Stimulated activated naive CD8-positive, alpha-beta T cell treated with anti-CD3 and anti-CD28 coated beads, Interleukin-15, amount 100 ng/mL, for 72 hours (primary cell): Measurements from ENCODE around the gene LEMD2.
A peak's percentile ranks its signal among the peaks of the same experiment; 100 is the strongest.

ENCODE experiments used
- ATAC-seq: fragments of 150-1000 bp; cut with Tn5 transposase; 2 replicates; pipeline ENCODE4 v1.10.0; 2021; ENCODE audit warnings: mild to moderate bottlenecking, moderate library complexity
- DNase-seq, 2 donors: peaks; one replicate each; pipeline ENCODE4 v3.0.0; 2021 to 2022
- H3K27ac Mint-ChIP-seq, 2 donors: one replicate each; pipeline ENCODE4 v1.8.0; 2022; ENCODE audit warnings: mild to moderate bottlenecking in 2 of 2, mixed read lengths in 2 of 2, moderate library complexity in 2 of 2
- H3K27me3 Mint-ChIP-seq: one replicate; pipeline ENCODE4 v1.8.0; 2022; ENCODE audit warnings: mixed read lengths
- H3K4me1 Mint-ChIP-seq: one replicate; pipeline ENCODE4 v1.8.0; 2022; ENCODE audit warnings: mild to moderate bottlenecking, mixed read lengths
- H3K4me3 Mint-ChIP-seq, 2 donors: one replicate each; pipeline ENCODE4 v1.8.0; 2022; ENCODE audit warnings: mild to moderate bottlenecking in 2 of 2, mixed read lengths in 2 of 2, moderate library complexity in 1 of 2
- H3K9me3 Mint-ChIP-seq, 2 donors: one replicate each; pipeline ENCODE4 v1.8.0; 2022; ENCODE audit warnings: mixed read lengths in 2 of 2

LEMD2 gene

DNA sequence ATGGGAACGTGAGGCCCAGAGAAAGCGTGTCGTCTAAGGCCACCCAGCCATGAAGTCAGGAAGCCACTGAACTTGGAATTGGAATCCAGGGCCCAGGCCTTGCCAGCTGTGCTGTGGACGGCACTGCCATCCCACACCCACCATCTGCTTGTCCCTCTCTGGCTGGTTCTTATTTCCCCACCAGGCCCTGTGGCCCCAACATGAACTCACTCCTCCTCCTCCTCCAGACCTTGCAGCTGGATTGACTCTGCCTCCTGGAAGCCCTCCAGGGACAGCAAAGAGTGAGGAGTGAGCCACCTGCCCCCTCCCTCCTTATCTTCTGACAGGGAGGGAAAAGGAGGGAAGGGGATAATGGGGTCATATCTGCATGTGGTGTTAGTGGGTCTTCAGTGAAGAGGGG is 26.2 kb downstream of the LEMD2 start:
- ATAC-seq (no peak), DNase-seq (no peak)
- Mint-ChIP-seq H3K4me1 (peaks cover 12% of the 10 kb centered on the region), H3K4me3 (no peak overlapping the region), H3K9me3 (no peaks in the 10 kb centered on the region), H3K27me3 (peaks cover 30% of the 10 kb centered on the region), H3K27ac (no peak overlapping the region)

GRCh38 chr6:33761922-33762629 is 26.9 kb downstream of the LEMD2 start:
- no peak overlapping the region for H3K4me3 Mint-ChIP-seq
- peaks cover 24% of the 10 kb centered on the region for H3K27me3 Mint-ChIP-seq
- H3K4me1 Mint-ChIP-seq, result peaks cover 12% of the 10 kb centered on the region
- no peak overlapping the region for H3K27ac Mint-ChIP-seq
- H3K9me3 Mint-ChIP-seq, result no peaks in the 10 kb centered on the region
- ATAC-seq (peak; percentile 80), DNase-seq (peak; percentile 33 to 50)

- Mint-ChIP-seq H3K4me1 (peaks cover 12% of the 10 kb centered on the region), H3K9me3 (no peaks in the 10 kb centered on the region), H3K4me3 (no peak overlapping the region), H3K27ac (no peak overlapping the region), H3K27me3 (peaks cover 21% of the 10 kb centered on the region)
- DNase-seq (no peak), ATAC-seq (no peak)
Measured at GRCh38 chr6:33761581-33761921, 27.4 kb downstream of the LEMD2 start.

- ATAC-seq (no peak), DNase-seq (no peak)
- H3K4me1 Mint-ChIP-seq, result peaks cover 12% of the 10 kb centered on the region
- peaks cover 8% of the 10 kb centered on the region for H3K27me3 Mint-ChIP-seq
- H3K9me3 Mint-ChIP-seq, result no peaks in the 10 kb centered on the region
- no peak overlapping the region for H3K4me3 Mint-ChIP-seq
- H3K27ac Mint-ChIP-seq, result peak overlapping the region in 1 of 2 donors; percentile 60
Measured at GRCh38 chr6:33759887-33760629, 28.9 kb downstream of the LEMD2 start.

- peaks cover 2% of the 10 kb centered on the region for H3K27me3 Mint-ChIP-seq
- no peak for ATAC-seq
- peaks cover 12% of the 10 kb centered on the region for H3K4me1 Mint-ChIP-seq
- no peaks in the 10 kb centered on the region for H3K9me3 Mint-ChIP-seq
- no peak overlapping the region for H3K4me3 Mint-ChIP-seq
- no peak for DNase-seq
- H3K27ac Mint-ChIP-seq, result no peak overlapping the region
Measured at GRCh38 chr6:33758815-33759216, 30.1 kb downstream of the LEMD2 start.

DNA sequence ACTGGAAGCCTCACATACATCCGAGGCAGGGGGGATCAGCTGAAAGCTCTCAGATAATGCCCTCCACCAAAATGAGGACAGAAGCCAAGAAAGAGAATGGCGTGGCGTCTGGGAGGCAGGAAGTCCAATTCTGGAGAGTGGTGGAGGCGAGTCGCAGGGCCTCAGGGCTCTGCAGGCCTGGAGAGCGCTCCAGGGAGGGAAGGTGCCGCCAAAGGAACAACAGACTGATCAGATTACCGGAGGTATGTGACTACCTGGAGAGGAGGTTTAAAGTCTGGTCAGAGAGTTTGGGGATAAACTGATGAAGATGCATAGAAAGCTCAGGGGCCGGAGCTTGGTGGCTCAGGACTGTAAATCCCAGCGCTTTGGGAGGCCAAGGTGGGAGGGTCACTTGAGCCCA is 31.0 kb downstream of the LEMD2 start:
- no peaks in the 10 kb centered on the region for H3K9me3 Mint-ChIP-seq
- H3K27me3 Mint-ChIP-seq, result no peaks in the 10 kb centered on the region
- ATAC-seq, result no peak

DNA sequence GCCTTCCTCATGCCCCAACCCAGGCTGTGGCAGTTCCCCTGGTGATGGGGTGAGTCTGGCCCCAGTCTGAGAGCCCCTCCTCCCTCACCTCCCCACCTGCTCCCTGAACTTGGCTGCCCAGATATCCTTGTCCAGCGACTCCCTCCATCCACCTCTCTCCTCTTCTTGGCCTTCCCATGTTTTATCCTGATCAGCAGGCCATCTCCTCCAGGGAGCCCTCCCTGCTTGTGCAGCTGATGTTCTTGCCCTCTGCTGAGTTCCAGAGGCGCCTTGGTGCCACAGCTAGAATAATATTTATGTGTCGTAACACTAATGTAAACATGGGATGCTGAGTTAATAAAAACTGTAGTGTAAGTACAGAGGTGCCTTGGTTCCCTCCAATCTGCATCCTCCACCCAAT is 31.8 kb downstream of the LEMD2 start:
- no peak overlapping the region for H3K4me3 Mint-ChIP-seq
- H3K9me3 Mint-ChIP-seq, result no peaks in the 10 kb centered on the region
- H3K27me3 Mint-ChIP-seq, result no peaks in the 10 kb centered on the region
- peak overlapping the region in 1 of 2 donors; percentile 52 for H3K27ac Mint-ChIP-seq
- DNase-seq (no peak), ATAC-seq (no peak)
- peaks cover 12% of the 10 kb centered on the region for H3K4me1 Mint-ChIP-seq

More for the DNA sequence above, 31.0 kb downstream of the LEMD2 start:
- Mint-ChIP-seq H3K4me3 (no peak overlapping the region), H3K27ac (no peak overlapping the region), H3K4me1 (peaks cover 12% of the 10 kb centered on the region)
- no peak for DNase-seq

DNA sequence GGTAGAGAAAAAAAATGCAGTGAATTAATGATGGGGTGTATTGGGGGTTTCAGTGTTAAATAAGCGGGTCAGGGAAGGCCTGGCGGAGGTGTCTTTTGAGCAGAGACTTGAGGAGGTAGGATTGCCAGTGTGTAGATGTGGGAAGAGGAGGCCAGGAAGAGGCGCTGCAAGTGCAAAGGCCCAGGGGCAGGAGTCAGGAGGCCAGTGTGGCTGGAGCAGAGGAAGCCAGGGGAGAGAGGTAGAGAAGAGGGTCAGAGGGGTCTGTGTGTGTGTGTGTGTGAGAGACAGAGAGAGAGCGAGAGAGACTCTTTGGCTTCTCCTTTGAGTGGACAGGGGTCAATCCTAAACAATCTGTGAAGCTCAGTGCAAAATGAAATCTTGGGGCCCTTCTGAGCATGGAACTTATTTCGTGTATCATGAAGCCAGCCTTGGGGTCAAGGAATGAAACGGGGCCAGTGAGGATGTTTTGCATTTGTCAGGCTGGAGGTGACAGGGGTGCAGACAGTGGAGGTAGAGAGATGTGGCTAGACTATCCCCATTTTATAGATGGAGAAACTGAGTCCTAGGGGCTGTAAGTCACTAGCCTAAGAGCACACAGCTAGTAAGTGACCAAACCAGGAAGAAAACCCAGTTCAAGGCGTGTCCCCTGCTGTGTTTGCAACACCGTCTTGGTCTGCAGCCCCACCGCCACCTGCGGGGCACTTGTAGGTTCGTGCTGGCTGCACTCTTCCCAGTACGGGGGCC is 32.5 kb downstream of the LEMD2 start:
- H3K9me3 Mint-ChIP-seq, result no peaks in the 10 kb centered on the region
- H3K27me3 Mint-ChIP-seq, result no peaks in the 10 kb centered on the region
- ATAC-seq (no peak), DNase-seq (no peak)
- H3K4me3 Mint-ChIP-seq, result no peak overlapping the region
- peaks cover 11% of the 10 kb centered on the region for H3K4me1 Mint-ChIP-seq
- H3K27ac Mint-ChIP-seq, result no peak overlapping the region

GRCh38 chr6:33755070-33755869 is 33.7 kb downstream of the LEMD2 start:
- H3K9me3 Mint-ChIP-seq, result no peaks in the 10 kb centered on the region
- no peak for ATAC-seq
- no peak overlapping the region for H3K27ac Mint-ChIP-seq
- no peaks in the 10 kb centered on the region for H3K27me3 Mint-ChIP-seq
- H3K4me3 Mint-ChIP-seq, result no peak overlapping the region
- H3K4me1 Mint-ChIP-seq, result no peaks in the 10 kb centered on the region
- no peak for DNase-seq

GRCh38 chr6:33754222-33754621 is 34.7 kb downstream of the LEMD2 start:
- no peak for DNase-seq
- no peaks in the 10 kb centered on the region for H3K4me1 Mint-ChIP-seq
- no peak overlapping the region for H3K4me3 Mint-ChIP-seq
- H3K9me3 Mint-ChIP-seq, result no peaks in the 10 kb centered on the region
- ATAC-seq, result no peak
- H3K27me3 Mint-ChIP-seq, result no peaks in the 10 kb centered on the region
- H3K27ac Mint-ChIP-seq, result no peak overlapping the region

DNA sequence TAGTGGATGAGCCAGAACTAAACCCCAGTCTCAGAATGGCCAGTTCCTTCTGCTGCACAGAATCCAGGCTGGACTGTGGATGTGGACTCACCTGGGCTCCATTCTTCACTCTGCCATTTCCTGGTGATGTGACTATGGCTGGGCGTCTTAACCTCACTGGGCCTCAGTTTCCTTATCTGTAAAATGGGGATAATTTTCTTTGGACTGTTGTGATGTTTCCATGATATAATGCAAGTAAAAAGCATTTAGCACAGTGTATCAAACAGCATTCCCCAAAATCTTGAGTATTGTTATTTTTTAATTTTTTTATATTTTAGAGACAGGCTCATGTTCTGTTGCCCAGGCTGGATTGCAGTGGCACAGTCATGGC is 36.3 kb downstream of the LEMD2 start:
- H3K27ac Mint-ChIP-seq, result no peak overlapping the region
- no peak for DNase-seq
- H3K9me3 Mint-ChIP-seq, result no peaks in the 10 kb centered on the region
- ATAC-seq, result no peak
- no peak overlapping the region for H3K4me3 Mint-ChIP-seq
- no peaks in the 10 kb centered on the region for H3K27me3 Mint-ChIP-seq
- no peaks in the 10 kb centered on the region for H3K4me1 Mint-ChIP-seq

DNA sequence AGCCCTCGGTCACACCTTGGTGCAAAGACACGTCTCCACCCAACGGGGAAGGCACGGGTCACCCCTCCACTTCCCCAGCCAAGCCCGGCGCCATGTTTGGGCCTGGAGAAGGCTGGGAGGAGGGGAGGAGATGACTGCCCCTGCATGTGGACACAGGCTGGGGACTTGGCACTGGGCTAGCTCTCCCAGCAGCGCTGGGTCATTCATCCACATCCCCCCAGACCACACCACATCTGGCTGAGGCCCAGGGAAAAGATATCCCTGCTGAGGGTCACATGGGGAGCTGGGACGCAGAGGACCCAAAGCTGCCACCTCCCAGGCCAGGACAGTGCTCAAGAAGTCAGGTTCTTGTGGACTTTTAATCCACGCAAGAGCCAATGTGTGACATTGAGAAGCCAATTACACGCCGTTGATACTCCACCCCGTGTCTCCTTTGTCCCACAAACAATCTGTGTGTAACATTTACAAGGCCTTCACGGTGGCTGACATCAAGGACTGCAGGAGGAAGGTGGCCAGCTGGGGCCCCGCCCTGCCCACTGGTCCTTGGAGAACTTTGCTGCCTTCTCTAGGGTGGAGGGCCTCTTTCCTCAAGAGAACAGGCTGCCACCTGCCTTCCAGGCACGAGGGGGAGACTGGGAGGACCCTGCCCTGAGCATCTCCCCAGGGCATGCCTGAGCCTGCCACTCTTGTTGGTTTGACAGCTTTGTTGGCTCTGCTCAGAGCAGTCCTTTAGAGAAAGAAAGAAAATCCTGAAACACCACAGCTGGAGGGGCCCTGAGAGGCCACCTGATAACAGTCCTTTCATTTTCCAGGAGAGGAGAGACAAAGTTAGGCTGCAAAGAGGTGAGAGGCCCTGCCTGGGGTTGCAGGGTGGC is 36.9 kb downstream of the LEMD2 start:
- DNase-seq, result no peak
- Mint-ChIP-seq H3K4me1 (no peaks in the 10 kb centered on the region), H3K27ac (peak overlapping the region in 1 of 2 donors; percentile 15), H3K9me3 (no peaks in the 10 kb centered on the region), H3K4me3 (no peak overlapping the region), H3K27me3 (no peaks in the 10 kb centered on the region)
- ATAC-seq, result no peak

GRCh38 chr6:33750244-33750991 is 38.5 kb downstream of the LEMD2 start:
- H3K27me3 Mint-ChIP-seq, result no peaks in the 10 kb centered on the region
- no peak overlapping the region for H3K4me3 Mint-ChIP-seq
- H3K27ac Mint-ChIP-seq, result peak overlapping the region in 1 of 2 donors; percentile 21
- DNase-seq, result no peak
- H3K4me1 Mint-ChIP-seq, result no peaks in the 10 kb centered on the region
- no peaks in the 10 kb centered on the region for H3K9me3 Mint-ChIP-seq
- no peak for ATAC-seq

DNA sequence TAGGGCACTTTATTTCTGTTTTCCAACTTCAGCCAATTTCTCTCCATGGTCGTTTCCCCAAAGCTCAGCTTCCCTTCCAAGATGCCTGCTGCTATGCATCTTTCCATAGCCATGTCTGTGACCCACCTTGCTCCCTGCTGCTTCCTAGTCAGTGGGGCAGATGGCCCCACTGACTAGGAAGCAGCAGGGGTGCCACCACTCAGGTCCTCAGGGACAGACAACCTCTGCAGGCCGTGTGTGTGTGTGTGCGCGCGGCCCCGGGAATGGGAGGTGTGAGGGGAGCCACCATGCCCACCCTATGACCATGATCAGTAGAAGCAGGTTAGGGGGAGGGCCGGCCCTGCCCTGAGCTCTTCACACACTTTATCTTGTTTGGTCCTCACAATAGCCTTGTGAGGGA is 39.5 kb downstream of the LEMD2 start:
- H3K9me3 Mint-ChIP-seq, result no peaks in the 10 kb centered on the region
- no peak overlapping the region for H3K4me3 Mint-ChIP-seq
- H3K27me3 Mint-ChIP-seq, result no peaks in the 10 kb centered on the region
- DNase-seq (no peak), ATAC-seq (no peak)
- no peaks in the 10 kb centered on the region for H3K4me1 Mint-ChIP-seq
- no peak overlapping the region for H3K27ac Mint-ChIP-seq
